HL-60/S4 (cell line): ENCODE data around the gene BRMS1L.
"Not testable (repeated sequence)": the region's sequence is repeated elsewhere in the genome, so short reads cannot be mapped to it uniquely, and the experiment has no call there.

Source experiments
- in situ Hi-C: fragments of 300-500 bp; cut with MboI; formaldehyde crosslinking; loops from 2 replicates; pipeline ENCODE4 v1.14.3; 2022; ENCODE audit warnings: low sequenced_read_pairs

BRMS1L gene, protein sequence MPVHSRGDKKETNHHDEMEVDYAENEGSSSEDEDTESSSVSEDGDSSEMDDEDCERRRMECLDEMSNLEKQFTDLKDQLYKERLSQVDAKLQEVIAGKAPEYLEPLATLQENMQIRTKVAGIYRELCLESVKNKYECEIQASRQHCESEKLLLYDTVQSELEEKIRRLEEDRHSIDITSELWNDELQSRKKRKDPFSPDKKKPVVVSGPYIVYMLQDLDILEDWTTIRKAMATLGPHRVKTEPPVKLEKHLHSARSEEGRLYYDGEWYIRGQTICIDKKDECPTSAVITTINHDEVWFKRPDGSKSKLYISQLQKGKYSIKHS

DNA sequence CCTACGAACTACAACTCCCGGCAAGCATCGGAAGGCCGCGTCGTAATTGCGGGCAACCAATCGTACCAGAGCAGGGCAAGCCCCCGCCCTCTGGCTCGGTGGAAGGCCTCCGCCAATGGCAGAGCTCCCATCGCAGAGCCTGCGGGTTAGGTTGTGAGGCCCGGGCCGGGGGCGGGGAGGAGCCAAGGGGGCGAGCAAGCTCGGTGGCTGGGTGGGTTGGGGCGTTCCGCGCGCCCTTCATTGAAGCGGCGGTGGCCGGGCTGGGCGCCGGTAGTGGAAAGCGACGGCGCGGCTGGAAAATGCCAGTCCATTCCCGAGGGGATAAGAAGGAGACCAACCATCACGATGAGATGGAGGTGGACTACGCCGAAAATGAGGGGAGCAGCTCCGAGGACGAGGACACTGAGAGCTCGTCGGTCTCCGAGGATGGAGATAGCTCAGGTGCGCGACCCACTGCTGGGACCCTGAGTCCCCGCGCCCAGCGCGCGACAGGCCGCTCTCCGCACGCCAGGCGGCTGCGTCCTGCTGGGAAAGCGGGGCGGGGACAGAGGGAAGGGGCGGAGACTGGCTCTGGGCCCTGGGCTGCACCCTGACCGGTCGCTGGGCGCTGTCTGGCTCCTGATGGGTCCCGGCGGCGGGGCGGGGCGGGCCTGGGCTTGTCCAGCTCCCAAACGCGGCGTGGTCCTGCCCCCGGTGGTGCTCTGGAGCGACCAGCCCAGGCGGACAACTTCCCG lies at the start of gene BRMS1L:
TSS of gene BRMS1L (plus strand) at position 121 of the 734 bp plus-strand sequence. CDS start at position 300, 179 bp downstream.
- in situ Hi-C loops = no loop called here

DNA sequence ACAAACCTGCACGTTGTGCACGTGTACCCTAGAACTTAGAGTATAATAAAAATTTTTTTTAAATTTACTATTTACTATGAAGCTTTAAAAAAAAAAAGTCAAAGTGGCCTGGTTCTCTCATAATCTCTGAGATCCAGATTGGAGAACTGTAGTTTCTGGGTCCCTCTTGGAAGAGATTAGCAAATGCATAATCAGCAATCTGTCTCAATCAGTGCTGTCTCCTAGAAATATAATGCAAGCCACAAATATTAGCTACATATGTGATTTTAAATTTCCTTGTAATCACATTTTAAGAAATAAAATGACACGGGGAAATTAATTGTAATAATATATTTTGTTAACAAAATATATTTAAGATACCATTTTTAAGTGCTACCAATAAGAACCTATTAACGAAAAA lies 49.3 kb upstream of the BRMS1L start:
- in situ Hi-C loops = no loop called here

DNA sequence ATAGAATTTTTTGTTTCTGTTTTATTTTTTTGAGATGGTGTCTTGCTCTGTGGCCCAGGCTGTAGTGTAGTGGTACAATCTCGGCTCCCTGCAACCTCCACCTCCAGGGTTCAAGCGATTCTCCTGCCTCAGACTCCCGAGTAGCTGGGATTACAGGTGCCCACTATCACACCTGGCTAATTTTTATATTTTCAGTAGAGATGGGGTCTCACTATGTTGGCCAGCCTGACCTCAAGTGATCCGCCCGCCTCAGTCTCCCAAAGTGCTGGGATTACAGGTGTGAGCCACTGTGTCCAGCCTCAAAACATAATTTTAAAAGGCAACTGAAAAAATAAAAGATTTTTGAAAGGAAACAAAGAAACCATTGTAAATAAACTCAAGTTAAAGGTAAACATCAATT lies 48.6 kb upstream of the BRMS1L start:
- in situ Hi-C loops = not testable (repeated sequence)

DNA sequence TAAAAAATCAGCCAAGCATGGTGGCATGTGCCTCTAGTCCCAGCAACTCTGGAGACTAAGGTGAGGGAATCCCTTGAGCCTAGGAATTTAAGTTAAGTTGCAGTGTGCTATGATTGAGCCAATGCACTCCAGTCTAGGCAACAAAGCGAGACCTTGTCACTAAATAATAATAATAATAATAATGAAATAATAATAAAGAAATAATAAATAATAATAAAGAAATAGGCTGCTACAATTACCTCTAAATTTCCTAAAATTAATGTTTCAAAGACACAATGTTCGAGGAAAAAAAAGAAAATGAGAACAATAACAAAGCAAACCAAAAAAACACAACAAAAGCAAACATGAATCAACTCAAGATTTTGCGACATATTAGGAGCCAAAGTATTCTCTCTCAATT lies 46.8 kb upstream of the BRMS1L start:
- in situ Hi-C loops = no loop called here

DNA sequence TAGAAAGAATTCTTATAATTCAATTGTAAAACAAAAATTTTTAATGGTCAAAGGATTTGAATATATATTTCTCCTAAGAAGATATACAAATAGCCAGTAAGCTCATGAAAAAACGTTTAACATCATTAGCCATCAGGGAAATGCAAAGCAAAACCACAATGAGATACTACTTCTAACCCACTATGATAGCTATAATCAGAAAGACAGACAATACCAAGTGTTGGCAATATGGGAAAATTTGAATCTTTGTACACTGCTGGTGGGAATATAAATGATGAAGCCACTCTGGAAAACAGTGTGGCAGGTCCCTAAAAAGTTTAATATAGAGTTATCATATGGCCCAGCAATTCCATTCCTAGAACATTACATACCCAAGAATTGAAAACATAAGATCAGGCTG lies 42.4 kb upstream of the BRMS1L start:
- in situ Hi-C loops = no loop called here

DNA sequence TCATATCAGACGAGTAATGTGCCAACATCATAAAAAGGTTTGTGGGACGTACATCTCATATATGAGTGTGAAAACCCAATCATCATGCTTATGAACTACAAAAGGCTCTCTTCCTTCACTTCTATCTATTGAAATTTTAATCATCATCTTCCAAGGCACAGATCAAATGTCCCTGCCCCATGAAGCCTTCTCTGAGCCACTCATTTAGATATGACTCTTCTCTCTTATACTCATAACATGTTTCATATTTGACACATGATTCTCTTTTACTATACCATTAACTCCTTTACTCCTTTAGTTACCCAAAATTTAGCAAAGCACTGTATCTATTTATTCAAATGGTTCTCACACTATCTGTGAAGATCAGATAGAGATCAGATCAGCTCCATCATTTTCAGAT lies 39.3 kb upstream of the BRMS1L start:
- in situ Hi-C loops = no loop called here

DNA sequence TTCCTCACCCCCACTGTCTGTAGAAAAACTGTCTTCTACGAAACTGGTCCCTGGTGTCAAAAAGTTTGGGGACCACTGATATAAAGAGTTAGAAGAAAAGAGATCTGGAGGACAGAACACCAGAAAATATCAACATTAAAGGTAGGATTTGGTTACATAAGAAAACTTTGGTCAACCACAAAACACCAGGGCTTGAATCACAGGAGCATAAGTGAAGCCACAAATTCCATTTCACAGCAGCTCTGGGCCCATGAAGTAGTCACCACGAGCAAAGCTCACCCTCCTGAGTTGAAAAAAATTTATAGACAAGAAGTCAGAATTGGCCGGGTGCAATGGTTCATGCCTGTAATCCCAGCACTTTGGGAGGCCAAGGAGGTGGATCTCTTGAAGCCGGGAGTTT lies 36.5 kb upstream of the BRMS1L start:
- in situ Hi-C loops = no loop called here

DNA sequence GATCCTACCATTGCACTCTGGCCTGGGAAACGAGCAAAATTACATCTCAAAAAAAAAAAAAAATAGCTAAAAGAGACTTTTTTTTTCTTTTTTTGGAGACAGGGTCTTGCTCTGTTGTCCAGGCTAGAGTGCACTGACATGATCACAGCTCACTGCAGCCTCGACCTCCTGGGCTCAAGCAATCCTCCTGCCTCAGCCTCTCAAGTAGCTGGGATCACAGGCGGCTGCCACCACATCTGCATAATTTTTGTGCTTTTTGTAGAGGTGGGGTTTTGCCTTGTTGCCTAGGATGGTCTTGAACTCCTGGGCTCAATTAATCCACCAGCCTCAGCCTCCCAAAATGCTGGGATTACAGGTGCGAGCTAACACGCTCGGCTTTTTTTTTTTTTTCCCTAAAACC lies 28.3 kb upstream of the BRMS1L start:
- in situ Hi-C loops = no loop called here

DNA sequence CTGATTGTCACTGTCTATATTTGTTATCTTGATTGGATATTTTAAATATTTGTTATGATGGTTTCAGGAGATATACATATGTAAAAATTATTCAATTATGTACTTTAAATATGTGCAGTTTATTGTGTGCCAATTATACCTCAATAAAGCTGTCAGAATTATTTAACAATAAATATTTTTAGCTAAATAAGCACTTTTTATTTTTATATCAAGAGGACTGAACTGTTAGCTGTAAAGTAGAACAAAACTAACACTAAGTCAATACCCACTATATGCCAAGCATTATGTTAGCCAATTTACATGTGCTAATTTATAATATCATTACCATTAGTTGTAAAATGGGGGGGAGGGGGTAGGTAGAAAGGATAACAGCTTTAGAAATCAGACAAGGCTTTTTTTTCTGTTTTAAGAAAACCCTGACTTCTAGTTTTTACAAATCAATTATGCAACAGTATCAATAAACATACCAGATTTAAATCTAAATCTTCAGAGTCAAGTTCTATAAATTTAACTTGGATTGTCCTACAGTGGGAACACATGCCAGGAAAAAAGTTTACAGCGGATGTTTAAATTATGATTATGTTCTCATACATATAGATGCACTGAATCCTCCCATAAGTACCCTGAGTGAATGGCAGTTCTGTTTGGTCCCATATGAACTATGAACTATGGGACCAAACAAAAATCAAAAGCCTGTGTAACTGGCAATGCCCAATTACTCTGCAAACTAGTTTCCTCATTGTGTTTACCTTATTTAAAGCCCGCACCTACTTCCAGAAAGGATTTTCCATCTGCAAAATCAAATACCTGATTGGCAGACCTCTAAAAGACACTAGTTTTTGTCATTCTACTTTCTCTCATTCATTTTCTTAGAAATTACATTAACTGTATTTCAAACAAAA lies 19.9 kb upstream of the BRMS1L start:
- in situ Hi-C loops = no loop called here

DNA sequence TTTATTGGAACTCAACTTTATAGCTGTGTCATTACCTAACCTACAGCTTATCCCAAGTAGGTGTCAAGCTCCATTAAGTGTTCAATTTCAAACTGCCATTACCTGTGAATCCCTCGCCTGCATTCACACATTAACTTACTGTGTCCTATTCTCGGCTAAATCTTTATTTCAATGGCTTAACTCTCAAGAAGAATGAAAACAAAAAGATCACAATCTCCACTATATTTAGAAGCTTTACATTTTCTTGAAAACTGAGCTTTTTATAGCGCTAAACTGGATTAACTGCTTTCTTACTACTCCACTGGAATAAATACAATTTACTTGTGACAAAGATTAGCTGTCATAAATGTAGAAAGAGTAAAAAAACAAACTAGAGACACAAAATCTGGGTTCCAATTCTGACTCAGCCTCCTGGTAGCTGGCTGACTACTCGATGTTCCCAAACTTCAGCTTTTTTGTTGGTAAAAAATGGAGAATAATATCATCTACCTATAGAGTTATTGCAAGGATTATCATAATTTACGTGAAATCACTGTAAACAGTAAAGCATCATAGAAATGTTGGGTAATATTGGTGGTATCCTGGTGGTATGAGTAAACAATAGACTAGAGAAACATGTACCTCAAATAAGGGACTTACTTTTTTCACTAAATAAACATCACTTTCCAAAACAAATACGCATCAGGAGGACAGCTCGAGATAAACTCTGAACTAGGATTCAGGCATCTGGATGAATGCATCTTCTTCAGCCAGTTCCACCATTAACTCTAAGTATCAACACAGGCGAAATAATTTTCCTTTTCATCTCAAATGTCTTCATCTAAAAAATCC lies 18.8 kb upstream of the BRMS1L start:
- in situ Hi-C loops = no loop called here

DNA sequence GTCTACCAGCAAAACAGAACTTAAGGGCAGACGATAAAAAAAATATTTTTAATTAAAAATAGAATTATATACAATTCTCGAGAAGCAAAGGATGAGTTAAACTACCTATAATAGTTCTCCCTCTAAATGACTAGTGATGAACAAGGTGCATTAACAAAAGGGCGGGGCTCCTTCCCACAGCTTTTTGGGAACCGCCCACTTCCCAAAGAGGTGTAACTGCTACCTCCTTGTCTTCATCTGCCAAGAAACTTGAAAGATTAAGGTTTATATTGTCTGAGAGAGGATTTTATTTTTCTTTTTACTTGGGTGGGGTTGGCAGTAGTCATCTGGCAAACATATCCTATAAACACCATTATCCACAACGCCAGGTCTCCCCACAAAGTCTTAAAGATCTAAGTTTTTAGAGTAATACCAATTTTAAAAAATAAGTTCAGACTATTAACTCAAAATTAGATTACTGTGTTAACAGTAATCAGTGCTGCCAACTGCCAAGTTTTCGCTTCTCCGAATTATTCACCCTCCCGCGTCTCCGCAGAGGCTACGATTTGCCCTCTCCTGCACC lies 18.0 kb upstream of the BRMS1L start:
- in situ Hi-C loops = no loop called here

DNA sequence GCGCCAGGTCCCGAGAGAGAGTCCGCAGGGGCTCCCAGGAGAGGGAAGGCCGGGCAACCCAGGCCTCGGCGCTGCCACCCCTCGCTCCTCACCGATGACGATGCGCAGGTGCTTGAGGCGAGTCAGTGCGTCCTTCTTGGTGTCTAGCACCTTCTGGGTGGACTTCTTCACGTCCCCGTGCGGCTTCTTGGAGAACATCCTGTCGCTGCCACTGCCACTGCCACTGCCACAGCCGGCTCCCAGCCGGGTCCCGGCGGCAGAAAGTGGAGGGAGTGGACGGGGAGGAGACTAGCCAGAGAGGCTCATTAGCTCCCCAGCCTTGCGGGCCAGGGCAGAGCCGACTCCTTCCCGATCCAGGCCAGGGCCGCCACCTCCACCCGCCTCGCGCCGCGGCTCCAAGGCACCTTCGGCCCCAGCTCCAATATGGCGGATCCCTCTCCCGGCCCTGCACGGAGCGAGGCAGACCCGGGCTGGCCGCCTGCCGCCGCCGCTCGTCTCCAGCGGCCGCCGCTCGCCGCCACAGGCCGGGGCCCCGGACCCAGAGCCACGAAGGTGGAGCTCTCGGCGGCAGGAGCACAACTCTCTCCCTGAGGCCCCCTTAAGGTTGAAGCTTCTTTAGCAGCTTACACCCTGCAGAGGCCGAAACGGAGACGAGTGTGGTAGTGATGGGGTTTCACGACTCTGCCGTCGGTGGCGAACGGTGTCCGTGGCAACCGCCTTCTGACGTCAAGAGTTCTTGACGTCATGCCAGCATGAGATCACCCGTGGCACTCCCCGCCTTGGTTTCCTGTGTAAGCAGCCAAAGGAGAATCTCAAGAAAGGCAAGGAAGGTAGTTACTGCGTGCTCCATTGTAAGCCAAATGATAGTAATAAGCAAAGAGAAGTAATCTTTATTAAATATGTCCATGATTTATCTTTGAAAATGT lies 17.2 kb upstream of the BRMS1L start, which contains the start of gene RALGAPA1:
TSS of gene RALGAPA1 (minus strand) at position 658 of the 926 bp plus-strand sequence. CDS start at position 198, 460 bp downstream.
- in situ Hi-C loops = not testable (repeated sequence)

DNA sequence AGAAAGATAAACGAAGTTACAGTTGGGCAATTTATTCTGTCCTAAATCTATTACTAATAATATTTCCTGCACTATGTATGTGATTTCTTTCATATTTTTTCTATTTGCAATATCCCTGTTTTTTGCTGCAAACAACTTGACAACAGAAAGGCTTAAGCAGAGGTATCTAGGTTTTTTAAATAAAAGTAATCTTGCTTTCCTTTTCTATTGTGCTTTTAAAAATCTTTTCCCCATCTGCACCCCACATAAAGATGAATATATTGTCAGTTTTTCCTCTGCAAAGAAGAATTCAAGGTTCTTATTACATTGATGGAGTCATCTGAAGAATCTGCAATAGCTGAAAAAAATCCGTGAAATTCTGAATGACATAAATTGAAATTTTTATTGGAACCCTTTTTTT lies 16.5 kb upstream of the BRMS1L start:
- in situ Hi-C loops = no loop called here

DNA sequence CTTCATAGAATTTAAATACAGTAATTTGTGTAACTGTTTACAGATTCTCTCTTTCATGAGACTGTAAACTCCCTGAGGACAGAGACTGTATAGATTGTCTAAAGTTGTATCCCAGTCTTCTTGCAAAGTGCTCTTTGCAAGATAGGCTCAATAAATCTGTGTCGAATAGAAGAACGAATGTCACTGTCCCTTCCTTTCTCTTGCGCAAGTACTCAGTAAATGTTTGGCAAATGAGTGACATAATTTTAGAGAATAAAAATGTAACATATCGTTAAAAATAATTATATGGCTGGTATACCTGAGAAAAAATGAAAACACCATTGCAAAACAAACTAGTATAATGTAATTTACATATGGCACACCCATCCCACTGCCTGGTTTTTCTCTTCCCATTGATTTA lies 15.2 kb upstream of the BRMS1L start:
- in situ Hi-C loops = no loop called here

DNA sequence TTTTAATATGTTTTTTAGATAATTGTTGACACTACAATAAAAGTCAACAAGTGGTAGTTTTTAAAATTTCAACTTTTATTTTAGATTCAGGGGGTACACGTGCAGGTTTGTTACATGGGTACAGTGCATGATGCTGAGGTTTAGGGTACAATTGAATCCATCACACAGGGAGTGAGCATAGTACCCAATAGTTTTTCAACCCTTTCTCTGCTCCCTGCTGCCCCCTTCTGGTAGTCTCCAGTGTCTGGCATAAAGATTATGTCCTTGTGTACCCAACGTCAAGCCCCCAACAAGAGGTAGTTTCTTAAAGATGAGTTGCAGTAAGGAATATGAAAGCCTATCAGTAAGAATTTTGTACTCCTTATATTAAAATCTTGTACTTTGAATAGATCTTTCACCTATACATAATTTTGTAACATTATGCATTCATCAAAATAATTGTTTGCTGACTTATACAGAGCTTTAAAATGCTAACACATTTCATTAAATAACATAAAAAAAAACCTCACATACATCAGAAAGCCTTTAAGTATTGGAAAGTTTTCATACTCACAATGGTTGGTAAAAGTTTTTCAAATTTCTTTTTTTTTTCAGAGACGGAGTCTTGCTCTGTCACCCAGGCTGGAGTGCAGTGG lies 11.7 kb upstream of the BRMS1L start:
- in situ Hi-C loops = no loop called here

DNA sequence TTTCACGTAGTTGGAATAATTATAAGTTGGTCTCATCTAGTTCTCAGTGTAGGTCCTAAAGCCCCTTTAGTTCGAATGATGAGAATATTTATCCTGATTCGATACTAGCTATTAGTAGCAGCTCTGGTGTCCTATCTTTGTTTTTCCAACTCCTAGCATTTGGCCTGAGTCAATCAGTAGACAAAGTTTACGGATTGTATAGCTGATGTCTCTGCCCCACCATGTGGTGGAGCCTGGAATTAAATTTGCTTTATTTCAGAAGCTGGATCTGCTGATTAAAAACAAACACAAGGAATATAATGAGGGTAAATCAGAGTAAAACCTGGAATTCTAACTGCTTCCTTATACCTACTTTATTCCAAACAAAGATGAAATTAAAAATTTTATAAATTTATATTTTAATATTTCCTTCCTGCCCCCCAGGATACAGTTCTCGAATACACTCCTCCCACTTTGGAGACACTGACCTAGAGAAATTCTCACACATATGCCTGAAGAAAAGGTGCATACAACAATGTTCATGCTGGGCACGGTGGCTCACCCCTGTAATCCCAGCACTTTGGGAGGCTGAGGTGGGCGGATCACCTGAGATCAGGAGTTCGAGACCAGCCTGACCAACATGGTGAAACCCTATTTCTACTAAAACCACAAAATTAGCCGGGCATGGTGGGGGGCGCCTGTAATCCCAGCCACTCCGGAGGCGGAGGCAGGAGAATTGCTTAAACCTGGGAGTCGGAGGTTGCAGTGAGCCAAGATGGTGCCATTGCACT lies 7.6 kb upstream of the BRMS1L start:
- in situ Hi-C loops = no loop called here

DNA sequence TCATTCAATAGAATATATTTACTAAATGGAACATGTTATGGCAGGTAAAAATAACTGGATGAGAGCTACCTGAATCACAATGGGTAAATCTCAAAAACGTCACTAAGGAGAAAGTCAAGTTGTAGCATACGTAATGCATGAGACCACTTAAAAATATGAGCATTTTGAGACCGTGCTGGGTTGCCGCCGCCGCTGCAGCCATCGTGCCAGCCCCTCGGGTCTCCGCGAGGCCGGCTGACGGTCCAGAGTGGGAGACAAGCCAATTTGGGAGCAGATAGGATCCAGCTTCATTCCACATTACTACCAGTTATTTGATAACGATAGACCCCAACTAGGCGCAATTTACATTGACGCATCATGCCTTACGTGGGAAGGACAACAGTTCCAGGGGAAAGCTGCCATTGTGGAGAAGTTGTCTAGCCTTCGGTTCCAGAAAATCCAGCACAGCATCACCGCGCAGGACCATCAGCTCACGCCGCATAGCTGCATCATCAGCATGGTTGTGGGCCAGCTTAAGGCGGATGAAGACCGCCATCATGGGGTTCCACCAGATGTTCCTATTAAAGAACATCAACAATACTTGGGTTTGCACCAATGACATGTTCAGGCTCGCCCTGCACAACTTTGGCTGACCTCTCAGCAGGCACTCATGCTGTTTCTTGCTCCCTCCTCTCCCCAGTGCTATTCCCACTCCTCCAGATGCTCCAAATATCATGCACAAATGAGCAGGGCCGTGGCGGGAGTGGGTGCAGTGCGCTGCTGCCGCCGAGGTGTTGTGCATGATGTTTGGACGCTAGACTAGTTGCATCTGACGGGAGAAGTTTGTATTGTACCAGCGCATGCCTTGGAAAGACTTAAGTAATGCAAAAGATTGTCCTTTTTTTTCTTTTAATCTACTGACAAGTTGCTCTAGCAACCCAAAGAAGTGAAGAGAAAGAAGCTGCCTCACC lies 6.3 kb upstream of the BRMS1L start:
- in situ Hi-C loops = no loop called here
